NCI-H1105 (cell line): ENCODE data around the gene ESYT2.
"Not testable (repeated sequence)": the region's sequence is repeated elsewhere in the genome, so short reads cannot be mapped to it uniquely, and the experiment has no call there.

ENCODE experiments used
- DNase-seq: peaks from one replicate; lab custom pipeline; 2025; lab: John Stamatoyannopoulos, UW

The ESYT2 gene

GRCh38 chr7:158856883-158857668 lies 27.8 kb upstream of the ESYT2 start:
- no peak for DNase-seq

- DNase-seq = no peak
Observed at GRCh38 chr7:158854681-158855081, 25.4 kb upstream of the ESYT2 start.

- DNase-seq = no peak
Observed at GRCh38 chr7:158850545-158851102, 21.3 kb upstream of the ESYT2 start.

- DNase-seq = no peak
Observed at GRCh38 chr7:158849768-158850544, 20.6 kb upstream of the ESYT2 start.

GRCh38 chr7:158849442-158849767 lies 20.1 kb upstream of the ESYT2 start:
- no peak for DNase-seq

- DNase-seq = no peak
Observed at GRCh38 chr7:158847451-158847866, 18.1 kb upstream of the ESYT2 start.

GRCh38 chr7:158846304-158846703 lies 17.0 kb upstream of the ESYT2 start:
- no peak for DNase-seq

GRCh38 chr7:158843771-158844170 lies 14.5 kb upstream of the ESYT2 start:
- no peak for DNase-seq

- DNase-seq = no peak
Observed at GRCh38 chr7:158842486-158842885, 13.2 kb upstream of the ESYT2 start.

GRCh38 chr7:158840604-158841003 lies 11.3 kb upstream of the ESYT2 start:
- no peak for DNase-seq

- DNase-seq = not testable (repeated sequence)
Observed at GRCh38 chr7:158839177-158839576, 9.9 kb upstream of the ESYT2 start.

- no peak for DNase-seq
Observed at GRCh38 chr7:158837790-158838637, 8.7 kb upstream of the ESYT2 start.

- DNase-seq = no peak
Observed at GRCh38 chr7:158836692-158837091, 7.4 kb upstream of the ESYT2 start.

GRCh38 chr7:158834878-158835784 lies 5.8 kb upstream of the ESYT2 start:
- no peak for DNase-seq

- DNase-seq = no peak
Observed at GRCh38 chr7:158832994-158833393, 3.7 kb upstream of the ESYT2 start.

GRCh38 chr7:158831738-158832091 lies 2.4 kb upstream of the ESYT2 start:
- DNase-seq = no peak

GRCh38 chr7:158830211-158830723 lies 958 bp upstream of the ESYT2 start:
- DNase-seq = no peak

- DNase-seq = peak; percentile 63
Observed at GRCh38 chr7:158829021-158829341, 328 bp downstream of the ESYT2 start.

GRCh38 chr7:158828133-158829020 lies 932 bp downstream of the ESYT2 start:
- DNase-seq = peak; percentile 35
